Hematopoietic multipotent progenitor cell treated with erythropoietin and hydrocortisone succinate and interleukin-3 and kit ligand, for 17 days (in vitro differentiated cells): ENCODE data around the gene INPP5F.
"Not testable (repeated sequence)": the region's sequence is repeated elsewhere in the genome, so short reads cannot be mapped to it uniquely, and the experiment has no call there.

Experiments used
- DNase-seq: peaks from one replicate; pipeline ENCODE4 v3.0.0-alpha.2; 2015; ENCODE audit warnings: low spot score

Gene INPP5F

DNA sequence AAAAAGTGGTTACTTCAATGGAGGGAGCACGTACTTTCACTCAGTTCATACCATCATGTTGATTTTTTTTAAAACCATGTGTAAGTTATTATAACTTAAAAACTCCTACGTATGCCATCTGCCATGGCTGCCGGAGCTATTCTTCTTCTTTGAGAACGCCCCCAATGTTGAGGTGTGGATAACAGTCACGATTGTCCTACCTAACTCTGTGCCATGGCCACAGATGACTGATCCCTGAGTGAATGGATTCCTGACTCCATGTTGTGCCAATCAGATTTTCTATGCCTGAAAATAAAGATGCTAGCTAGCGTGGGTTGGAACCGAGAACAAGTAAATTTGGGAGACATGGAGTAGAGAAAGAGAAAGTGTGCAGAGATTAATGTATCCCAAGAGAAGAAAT, 141.5 kb downstream of the INPP5F start:
- no peak for DNase-seq

- DNase-seq = not testable (repeated sequence)
Observed at GRCh38 chr10:119869398-119869797, 143.5 kb downstream of the INPP5F start.

DNA sequence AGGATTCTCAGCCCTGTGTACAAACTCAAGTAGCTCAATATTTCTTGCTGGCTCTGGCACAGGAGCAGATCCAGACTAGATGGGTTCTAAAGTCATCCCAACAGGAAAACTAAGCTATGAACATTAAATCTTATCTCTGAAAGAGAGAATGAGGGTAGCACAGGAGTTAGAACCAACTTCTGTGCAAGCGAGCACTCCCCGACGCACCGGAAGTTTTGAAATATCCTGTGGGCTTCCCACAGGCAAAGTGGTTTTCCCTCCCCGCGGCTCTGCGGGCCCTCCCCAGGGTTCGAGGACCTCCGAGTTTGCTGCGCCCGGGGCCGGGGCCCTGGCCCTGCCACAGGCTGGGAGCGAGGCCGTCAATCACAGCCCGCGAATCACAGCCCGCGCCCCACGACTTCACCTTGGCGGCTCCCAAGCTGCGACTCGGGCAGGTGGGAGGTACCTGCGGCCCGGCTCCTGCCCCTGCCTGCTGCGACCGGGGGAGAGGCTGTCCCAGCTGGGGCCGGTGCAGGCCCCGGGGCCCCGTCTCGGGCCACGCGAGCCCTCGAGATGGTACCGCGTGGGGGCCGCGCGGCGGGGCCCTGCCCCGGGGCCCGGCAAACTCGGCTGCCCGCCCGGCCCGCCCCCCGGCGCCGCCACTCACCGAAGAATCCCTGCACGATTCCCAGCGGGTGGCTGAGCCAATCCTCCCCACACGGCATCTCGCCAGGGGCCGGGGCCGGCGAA, 146.2 kb downstream of the INPP5F start:
- DNase-seq = no peak

DNA sequence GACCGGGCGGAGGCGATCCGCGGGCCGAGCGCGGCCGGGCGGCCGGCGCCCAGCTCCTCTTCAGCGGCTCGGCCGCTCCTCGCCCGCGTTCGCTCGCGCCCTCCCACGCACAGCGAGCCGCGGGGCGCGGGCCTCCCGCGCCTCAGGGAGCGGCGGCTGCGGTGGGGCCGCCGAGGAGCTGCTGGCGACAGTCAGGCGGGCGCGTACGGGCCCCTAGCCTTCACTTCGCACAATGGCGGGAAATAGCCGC, 146.7 kb downstream of the INPP5F start, which contains the start of gene MCMBP:
TSS of gene MCMBP (minus strand) at position 234 of the 250 bp plus-strand sequence. CDS start 259 bp downstream, outside the sequence.
- no peak for DNase-seq

- DNase-seq = peak; percentile 73
Observed at GRCh38 chr10:119872860-119873681, 147.2 kb downstream of the INPP5F start.

DNA sequence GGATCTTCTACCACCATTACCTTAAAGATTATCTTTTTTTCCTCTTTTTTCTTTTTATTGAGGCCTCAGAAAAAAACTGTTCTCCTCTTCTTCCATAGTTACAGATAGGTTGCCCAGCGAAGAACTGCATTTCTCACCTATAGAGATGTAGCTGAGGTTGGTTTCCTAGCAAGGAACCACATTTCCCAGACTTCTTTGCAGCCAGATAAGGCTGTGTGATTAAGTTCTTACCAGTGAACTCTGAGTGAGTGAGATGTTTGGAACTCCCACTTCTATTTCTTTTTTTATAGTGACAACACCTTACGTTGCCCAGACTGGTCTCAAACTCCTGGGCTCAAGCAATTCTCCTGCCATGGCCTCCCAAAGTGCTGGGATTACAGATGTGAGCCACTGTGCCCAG, 152.7 kb downstream of the INPP5F start:
- no peak for DNase-seq
